NK-92 (cell line): Measurements from ENCODE around the gene CUL4B.
"Not testable (repeated sequence)": the region's sequence is repeated elsewhere in the genome, so short reads cannot be mapped to it uniquely, and the experiment has no call there.

ENCODE experiments used
- DNase-seq: peaks from one replicate; lab custom pipeline; 2025; ENCODE audit not compliant: unreplicated experiment; lab: John Stamatoyannopoulos, UW

The CUL4B gene

GRCh38 chrX:120560842-120561633 is at the start of gene CUL4B:
CUL4B (minus strand) TSS chrX:120560962; CDS start chrX:120560638, 324 bp downstream.
- peak; percentile 29 for DNase-seq

- no peak for DNase-seq
Measured at GRCh38 chrX:120604361-120604782, 43.6 kb upstream of the CUL4B start.

- no peak for DNase-seq
Measured at GRCh38 chrX:120603707-120604360, 43.1 kb upstream of the CUL4B start, which contains the start of gene MCTS1. MCTS1 (plus strand) TSS chrX:120604101; CDS start chrX:120604237, 136 bp downstream.

GRCh38 chrX:120585702-120586101 is 24.9 kb upstream of the CUL4B start:
- DNase-seq = no peak

GRCh38 chrX:120575379-120576114 is 14.8 kb upstream of the CUL4B start:
- no peak for DNase-seq

- DNase-seq = not testable (repeated sequence)
Measured at GRCh38 chrX:120573806-120574205, 13.0 kb upstream of the CUL4B start.

GRCh38 chrX:120570011-120570600 is 9.3 kb upstream of the CUL4B start:
- DNase-seq = no peak

- no peak for DNase-seq
Measured at GRCh38 chrX:120568609-120569008, 7.8 kb upstream of the CUL4B start.

GRCh38 chrX:120568035-120568434 is 7.3 kb upstream of the CUL4B start:
- DNase-seq = no peak

- DNase-seq = no peak
Measured at GRCh38 chrX:120566817-120567216, 6.1 kb upstream of the CUL4B start.

GRCh38 chrX:120564925-120565324 is 4.2 kb upstream of the CUL4B start:
- no peak for DNase-seq

GRCh38 chrX:120562569-120562926 is 1.8 kb upstream of the CUL4B start:
- no peak for DNase-seq

- DNase-seq = no peak
Measured at GRCh38 chrX:120561634-120562568, 1.1 kb upstream of the CUL4B start.

- DNase-seq = no peak
Measured at GRCh38 chrX:120560405-120560841, 339 bp downstream of the CUL4B start.

GRCh38 chrX:120559804-120560203 is 958 bp downstream of the CUL4B start:
- DNase-seq = no peak

GRCh38 chrX:120556251-120556650 is 4.5 kb downstream of the CUL4B start:
- DNase-seq = no peak

- DNase-seq = no peak
Measured at GRCh38 chrX:120549483-120550452, 11.0 kb downstream of the CUL4B start.

- no peak for DNase-seq
Measured at GRCh38 chrX:120536061-120536460, 24.7 kb downstream of the CUL4B start.
